Measurements from ENCODE around the gene CDCP2. TPM values are rescaled to one million over a fixed set of nuclear protein-coding genes. Genes with fewer than 3 reads are reported as not detected.

The CDCP2 gene
- total and polyA plus RNA-seq, 7 donors = 0.04 TPM; not detected in 6

GRCh38 chr1:54091666-54092065 lies 61.1 kb downstream of the CDCP2 start:
- Histone ChIP-seq H3K27me3 (no peaks in the 10 kb centered on the region), H3K4me1 (no peaks in the 10 kb centered on the region), H3K4me3 (no peak overlapping the region), H3K27ac (no peak overlapping the region), H3K9me3 (no peaks in the 10 kb centered on the region), H3K36me3 (peaks cover 0 to 14% (median 2%) of the 10 kb centered on the region in 4 donors)
- 90 to 93% methylated on average over 3 of the region's 3 CpGs for WGBS, 2 donors
- no peak for DNase-seq
- TF ChIP-seq CTCF (IDR thresholded peaks at IDR 0.05) (no peak), EP300 (IDR thresholded peaks at IDR 0.05) (no peak), POLR2A (IDR thresholded peaks at IDR 0.05) (no peak), POLR2AphosphoS5 (IDR thresholded peaks at IDR 0.05) (no peak)
- intact Hi-C loops (cut with DNase I) = no loop called here

DNA sequence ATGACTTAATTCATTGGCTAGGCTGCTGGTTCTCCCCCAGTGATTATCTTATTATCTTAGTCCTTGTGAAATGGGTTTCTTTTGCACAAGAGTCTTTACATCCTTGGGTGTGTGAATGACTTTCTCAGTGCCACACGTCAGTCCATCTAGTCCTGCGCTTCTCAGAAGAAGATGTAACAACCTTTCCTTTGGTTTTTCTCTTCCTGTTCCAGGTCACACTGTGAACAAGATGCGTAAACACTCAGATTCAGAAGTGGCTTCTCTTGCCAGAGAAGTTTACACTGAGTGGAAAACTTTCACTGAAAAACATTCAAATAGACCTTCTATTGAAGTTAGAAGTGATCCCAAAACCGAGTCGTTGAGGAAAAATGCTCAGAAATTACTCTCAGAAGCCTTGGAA lies 64.4 kb downstream of the CDCP2 start:
- H3K36me3 ChIP-seq = peaks cover 0 to 9% (median 0%) of the 10 kb centered on the region in 4 donors
- H3K9me3 ChIP-seq = no peaks in the 10 kb centered on the region
- H3K4me3 ChIP-seq = no peak overlapping the region
- WGBS, 2 donors = 93 to 94% methylated on average over 5 of the region's 5 CpGs
- no peaks in the 10 kb centered on the region for H3K4me1 ChIP-seq
- H3K27me3 ChIP-seq = no peaks in the 10 kb centered on the region
- TF ChIP-seq POLR2A (IDR thresholded peaks at IDR 0.05) = no peak
- TF ChIP-seq CTCF (IDR thresholded peaks at IDR 0.05) = no peak
- no peak for TF ChIP-seq POLR2AphosphoS5 (IDR thresholded peaks at IDR 0.05)
- TF ChIP-seq EP300 (IDR thresholded peaks at IDR 0.05) = no peak
- no peak for DNase-seq
- intact Hi-C loops (cut with DNase I) = no loop called here
- H3K27ac ChIP-seq = no peak overlapping the region

DNA sequence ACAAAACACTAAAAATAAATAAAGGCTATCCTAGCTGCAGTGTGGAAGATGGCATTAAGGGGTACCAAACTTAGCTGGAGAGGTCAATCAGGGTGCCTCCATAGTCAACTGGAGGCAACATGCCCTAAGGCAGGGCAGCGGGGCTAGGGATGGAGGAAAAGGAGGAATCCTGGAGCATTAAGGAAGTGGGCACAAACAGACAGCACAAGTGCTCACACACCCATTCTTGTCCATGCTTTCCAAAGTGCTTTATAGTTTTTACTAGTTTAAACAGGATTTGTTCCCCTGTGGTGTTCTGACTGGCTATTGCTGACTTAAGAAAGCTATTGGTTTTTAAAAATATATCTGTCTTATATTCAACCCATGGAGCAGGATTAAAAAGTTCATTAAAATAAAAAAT lies 66.0 kb downstream of the CDCP2 start:
- WGBS, 2 donors = 49 to 97% methylated on average over 1 of the region's 1 CpG
- no peak for DNase-seq
- intact Hi-C loops (cut with DNase I) = no loop called here

DNA sequence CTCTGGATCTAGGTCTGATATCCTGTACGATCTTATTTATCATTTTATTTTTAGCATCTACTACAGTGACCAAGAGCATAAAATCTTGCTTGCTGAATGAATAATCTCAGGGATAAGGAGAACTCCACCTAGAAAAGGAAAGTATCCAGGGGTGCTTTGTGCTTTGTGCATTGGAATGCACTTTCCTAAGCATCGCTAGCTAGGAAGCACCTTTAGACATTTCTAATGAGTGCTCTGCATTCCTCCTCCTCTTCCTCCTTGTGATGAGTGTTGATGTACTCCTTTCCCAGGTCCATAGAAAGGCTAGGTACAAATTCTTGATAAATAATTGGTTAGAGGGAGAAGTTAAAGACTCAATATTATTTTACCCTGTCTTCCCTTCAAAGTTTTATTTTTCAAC lies 68.0 kb downstream of the CDCP2 start:
- Histone ChIP-seq H3K36me3 (peaks cover 0 to 9% (median 0%) of the 10 kb centered on the region in 4 donors), H3K4me3 (no peak overlapping the region), H3K27me3 (no peaks in the 10 kb centered on the region), H3K9me3 (no peaks in the 10 kb centered on the region), H3K4me1 (no peaks in the 10 kb centered on the region), H3K27ac (no peak overlapping the region)
- 95 to 97% methylated on average over 2 of the region's 2 CpGs for WGBS, 2 donors
- TF ChIP-seq POLR2AphosphoS5 (IDR thresholded peaks at IDR 0.05) (no peak), POLR2A (IDR thresholded peaks at IDR 0.05) (no peak), EP300 (IDR thresholded peaks at IDR 0.05) (no peak)
- intact Hi-C loops (cut with DNase I) = no loop called here
- DNase-seq = no peak

More for the DNA sequence above, 66.0 kb downstream of the CDCP2 start:
- no peaks in the 10 kb centered on the region for H3K9me3 ChIP-seq
- no peak for TF ChIP-seq EP300 (IDR thresholded peaks at IDR 0.05)
- TF ChIP-seq POLR2A (IDR thresholded peaks at IDR 0.05) = no peak
- TF ChIP-seq CTCF (IDR thresholded peaks at IDR 0.05) = no peak
- no peak for TF ChIP-seq POLR2AphosphoS5 (IDR thresholded peaks at IDR 0.05)
- H3K36me3 ChIP-seq = peaks cover 0 to 9% (median 0%) of the 10 kb centered on the region in 4 donors
- H3K27me3 ChIP-seq = no peaks in the 10 kb centered on the region
- no peaks in the 10 kb centered on the region for H3K4me1 ChIP-seq
- no peak overlapping the region for H3K4me3 ChIP-seq
- H3K27ac ChIP-seq = no peak overlapping the region

Small RNA genes lying within 50 kb of the gene (small RNA-seq; reads per million reads assigned to genes)
- gene AL353898.1 (0 reads per million in 3 donors), gene AL353898.2 (0 reads per million in 3 donors)

Other genes with a start within 250 kb of the CDCP2 start
- 10 to 100 TPM; 16.1 to 33.9 (median 24.9) TPM for gene IFT25, start 207.3 kb downstream of the CDCP2 start, total RNA-seq
- gene IFT25, start 207.3 kb downstream of the CDCP2 start, polyA plus RNA-seq = 10 to 100 TPM; 17.3 to 31.8 (median 26.4) TPM
- 10 to 100 TPM; 18.5 to 21.6 (median 19.8) TPM for gene LRRC42, start 206.7 kb downstream of the CDCP2 start, total RNA-seq
- gene LRRC42, start 206.7 kb downstream of the CDCP2 start, polyA plus RNA-seq = 10 to 100 TPM; 15.2 to 25.4 (median 19.2) TPM
- not detected for gene LDLRAD1, start 134.8 kb downstream of the CDCP2 start, total RNA-seq
- not detected for gene LDLRAD1, start 134.8 kb downstream of the CDCP2 start, polyA plus RNA-seq
- gene TMEM59, start 99.8 kb downstream of the CDCP2 start, total RNA-seq = 100 to 1,000 TPM; 114 to 299 (median 237) TPM
- gene TMEM59, start 99.8 kb downstream of the CDCP2 start, polyA plus RNA-seq = 100 to 1,000 TPM; 160 to 268 (median 187) TPM
- gene TCEANC2, start 99.4 kb downstream of the CDCP2 start, total RNA-seq = 1 to 10 TPM; 6.1 to 6.9 (median 6.6) TPM
- 1 to 10 TPM; 1.8 to 3.6 (median 2.3) TPM for gene TCEANC2, start 99.4 kb downstream of the CDCP2 start, polyA plus RNA-seq
- gene CYB5RL, start 47.0 kb upstream of the CDCP2 start, total RNA-seq = 1 to 10 TPM; 2.6 to 5.7 (median 5.2) TPM
- gene CYB5RL, start 47.0 kb upstream of the CDCP2 start, polyA plus RNA-seq = 1 to 10 TPM; 1.4 to 4.4 (median 1.8) TPM
- 10 to 100 TPM; 40.7 to 64.2 (median 55.8) TPM for gene MRPL37, start 47.2 kb upstream of the CDCP2 start, total RNA-seq
- 10 to 100 TPM; 59.2 to 80.2 (median 66.1) TPM for gene MRPL37, start 47.2 kb upstream of the CDCP2 start, polyA plus RNA-seq

All from sigmoid colon (tissue), 7 donors.